ENCODE data around the gene SLC16A7.

GRCh38 chr12:59792647-59793046, 196.8 kb downstream of the SLC16A7 start:
- TF ChIP-seq EZH2 (IDR thresholded peaks at IDR 0.05; ENCODE audit: borderline replicate concordance, low read length) (no peak), CTCF (conservative IDR thresholded peaks at IDR 0.05 in 1 of 2, IDR thresholded peaks at IDR 0.05 in 1 of 2; ENCODE audit: extremely low read depth in 1 of 2, insufficient read depth in 1 of 2, low read depth in 1 of 2, low read length in 2 of 2) (no peak)

Data from mammary epithelial cell (primary cell).